ENCODE results near the gene CCDC85B. TPM values are rescaled to one million over a fixed set of nuclear protein-coding genes. Genes with fewer than 3 reads are reported as not detected.
A peak's percentile ranks its signal among the peaks of the same experiment; 100 is the strongest.

Gene CCDC85B
- total RNA-seq, 1 donor from 2014 or later, result 70.8 TPM

GRCh38 chr11:65867284-65868071, 23.0 kb upstream of the CCDC85B start:
- intact Hi-C loops (cut with micrococcal nuclease), result no loop called here
- DNase-seq (ENCODE audit: low spot score), result no peak
- H3K36me3 Mint-ChIP-seq (ENCODE audit: low read depth), result peaks cover 26% of the 10 kb centered on the region
- no peak overlapping the region for H3K4me3 Mint-ChIP-seq
- no peaks in the 10 kb centered on the region for H3K9me3 Mint-ChIP-seq
- no peak overlapping the region for H3K27ac Mint-ChIP-seq
- peaks cover 1% of the 10 kb centered on the region for H3K27me3 Mint-ChIP-seq (ENCODE audit: insufficient read depth)
- peaks cover 14% of the 10 kb centered on the region for H3K4me1 Mint-ChIP-seq (ENCODE audit: low read depth)

DNA sequence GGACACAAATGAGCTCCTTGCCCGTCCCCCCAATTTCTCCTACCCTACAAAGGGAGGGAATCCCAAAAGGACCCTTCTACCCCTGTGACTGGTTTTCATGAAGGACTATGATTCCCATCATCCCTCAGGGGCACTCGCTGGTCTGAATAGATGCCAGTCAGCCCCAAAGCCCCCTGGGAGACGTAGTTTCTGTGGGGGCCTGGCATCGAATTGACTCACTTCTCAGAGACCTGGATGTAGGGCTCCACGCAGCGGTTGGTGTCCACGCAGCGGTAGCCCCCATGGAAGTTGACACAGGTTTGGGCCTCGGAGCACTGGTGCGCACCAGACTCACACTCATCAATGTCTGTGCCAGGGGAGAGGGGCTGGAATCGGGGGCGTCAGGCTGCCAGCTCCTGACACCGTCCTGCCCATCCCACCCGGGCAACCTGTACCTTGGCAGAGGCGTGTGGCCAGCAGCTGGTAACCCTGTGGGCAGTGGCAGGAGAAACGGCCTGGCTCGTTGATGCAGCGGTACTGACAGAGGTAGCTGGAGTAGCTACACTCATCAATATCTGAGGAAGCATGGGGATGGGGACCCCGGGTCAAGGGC, 22.3 kb upstream of the CCDC85B start:
- H3K27ac Mint-ChIP-seq, result no peak overlapping the region
- peaks cover 1% of the 10 kb centered on the region for H3K27me3 Mint-ChIP-seq (ENCODE audit: insufficient read depth)
- DNase-seq (ENCODE audit: low spot score), result no peak
- peaks cover 14% of the 10 kb centered on the region for H3K4me1 Mint-ChIP-seq (ENCODE audit: low read depth)
- no peaks in the 10 kb centered on the region for H3K9me3 Mint-ChIP-seq
- no peak overlapping the region for H3K4me3 Mint-ChIP-seq
- peaks cover 21% of the 10 kb centered on the region for H3K36me3 Mint-ChIP-seq (ENCODE audit: low read depth)
- intact Hi-C loops (cut with micrococcal nuclease), result no loop called here

DNA sequence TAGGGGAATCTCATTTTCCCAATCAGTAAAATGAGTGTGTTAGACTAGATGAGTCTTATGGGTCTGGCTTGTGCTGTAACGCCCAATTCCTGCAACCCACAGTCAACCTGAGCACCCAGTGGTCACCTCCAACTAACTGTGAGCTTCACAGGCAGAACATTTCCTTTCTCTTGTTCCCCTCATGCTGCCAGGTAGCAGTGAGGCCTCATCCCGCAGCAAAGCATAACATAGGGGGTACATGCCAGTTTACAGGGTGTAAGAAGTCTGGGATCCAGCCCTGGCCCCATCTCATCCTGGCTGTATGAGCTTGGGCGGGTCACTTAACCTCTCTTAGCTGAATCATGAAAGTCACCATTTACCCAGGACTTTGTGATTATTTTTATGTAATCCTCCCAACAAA, 21.6 kb upstream of the CCDC85B start:
- Mint-ChIP-seq H3K27me3 (ENCODE audit: insufficient read depth) (peaks cover 1% of the 10 kb centered on the region), H3K4me3 (no peak overlapping the region), H3K36me3 (ENCODE audit: low read depth) (peaks cover 17% of the 10 kb centered on the region), H3K9me3 (no peaks in the 10 kb centered on the region), H3K27ac (no peak overlapping the region), H3K4me1 (ENCODE audit: low read depth) (peaks cover 16% of the 10 kb centered on the region)
- DNase-seq (ENCODE audit: low spot score), result no peak
- intact Hi-C loops (cut with micrococcal nuclease), result no loop called here

DNA sequence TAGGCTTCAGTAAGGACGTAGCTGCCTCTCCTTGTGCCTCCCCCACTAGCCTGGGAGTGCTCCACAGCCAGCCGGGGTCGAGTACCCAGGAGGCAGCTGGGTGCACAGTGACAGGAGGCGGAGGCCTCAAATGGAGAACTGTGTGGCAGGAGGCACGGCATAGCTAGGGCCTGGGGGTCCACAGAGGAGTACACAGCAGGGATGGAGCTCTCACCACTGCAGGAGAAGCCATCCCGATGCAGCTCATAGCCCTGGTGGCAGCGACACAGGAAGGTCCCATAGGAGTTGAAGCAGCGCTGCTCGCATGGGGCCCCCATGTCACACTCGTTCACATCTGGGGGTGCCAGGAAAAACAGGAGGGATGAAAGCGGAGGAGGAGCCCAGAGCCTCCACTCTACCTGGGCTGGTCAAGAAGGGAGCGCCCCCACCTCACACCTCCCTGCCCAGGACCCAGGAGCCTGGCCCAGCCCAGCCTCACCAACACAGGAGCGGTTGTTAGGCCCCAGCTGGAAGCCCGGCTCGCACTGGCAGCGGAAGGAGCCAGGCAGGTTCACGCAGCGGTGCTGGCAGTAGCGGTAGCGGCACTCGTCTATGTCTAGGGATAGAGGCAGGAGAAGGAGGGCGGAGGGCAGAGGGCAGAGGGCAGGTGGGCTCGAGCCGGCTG, 20.7 kb upstream of the CCDC85B start:
- intact Hi-C loops (cut with micrococcal nuclease), result no loop called here
- peaks cover 16% of the 10 kb centered on the region for H3K4me1 Mint-ChIP-seq (ENCODE audit: low read depth)
- H3K27me3 Mint-ChIP-seq (ENCODE audit: insufficient read depth), result peaks cover 1% of the 10 kb centered on the region
- peaks cover 12% of the 10 kb centered on the region for H3K36me3 Mint-ChIP-seq (ENCODE audit: low read depth)
- H3K27ac Mint-ChIP-seq, result no peak overlapping the region
- no peaks in the 10 kb centered on the region for H3K9me3 Mint-ChIP-seq
- DNase-seq (ENCODE audit: low spot score), result no peak
- H3K4me3 Mint-ChIP-seq, result no peak overlapping the region

DNA sequence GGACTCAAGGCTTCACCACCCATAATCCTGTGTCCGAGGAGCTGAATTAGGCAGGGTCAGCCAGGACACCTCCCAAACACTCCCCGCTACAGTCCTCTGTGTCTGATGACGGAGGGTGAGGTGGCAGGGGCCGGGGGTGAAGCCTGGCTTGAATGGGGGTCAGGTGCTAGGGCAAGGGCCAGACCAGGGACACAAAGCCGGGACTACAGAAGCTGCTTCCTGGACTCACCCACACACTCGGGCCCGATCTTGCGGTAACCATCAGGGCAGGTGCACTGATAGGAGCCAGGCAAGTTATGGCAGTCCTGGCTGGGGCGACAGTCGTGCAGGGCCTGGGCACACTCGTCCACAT, 20.2 kb upstream of the CCDC85B start:
- Mint-ChIP-seq H3K27ac (no peak overlapping the region), H3K4me3 (no peak overlapping the region), H3K27me3 (ENCODE audit: insufficient read depth) (peaks cover 1% of the 10 kb centered on the region), H3K36me3 (ENCODE audit: low read depth) (peaks cover 8% of the 10 kb centered on the region), H3K4me1 (ENCODE audit: low read depth) (peaks cover 16% of the 10 kb centered on the region), H3K9me3 (no peaks in the 10 kb centered on the region)
- intact Hi-C loops (cut with micrococcal nuclease), result no loop called here
- no peak for DNase-seq (ENCODE audit: low spot score)

DNA sequence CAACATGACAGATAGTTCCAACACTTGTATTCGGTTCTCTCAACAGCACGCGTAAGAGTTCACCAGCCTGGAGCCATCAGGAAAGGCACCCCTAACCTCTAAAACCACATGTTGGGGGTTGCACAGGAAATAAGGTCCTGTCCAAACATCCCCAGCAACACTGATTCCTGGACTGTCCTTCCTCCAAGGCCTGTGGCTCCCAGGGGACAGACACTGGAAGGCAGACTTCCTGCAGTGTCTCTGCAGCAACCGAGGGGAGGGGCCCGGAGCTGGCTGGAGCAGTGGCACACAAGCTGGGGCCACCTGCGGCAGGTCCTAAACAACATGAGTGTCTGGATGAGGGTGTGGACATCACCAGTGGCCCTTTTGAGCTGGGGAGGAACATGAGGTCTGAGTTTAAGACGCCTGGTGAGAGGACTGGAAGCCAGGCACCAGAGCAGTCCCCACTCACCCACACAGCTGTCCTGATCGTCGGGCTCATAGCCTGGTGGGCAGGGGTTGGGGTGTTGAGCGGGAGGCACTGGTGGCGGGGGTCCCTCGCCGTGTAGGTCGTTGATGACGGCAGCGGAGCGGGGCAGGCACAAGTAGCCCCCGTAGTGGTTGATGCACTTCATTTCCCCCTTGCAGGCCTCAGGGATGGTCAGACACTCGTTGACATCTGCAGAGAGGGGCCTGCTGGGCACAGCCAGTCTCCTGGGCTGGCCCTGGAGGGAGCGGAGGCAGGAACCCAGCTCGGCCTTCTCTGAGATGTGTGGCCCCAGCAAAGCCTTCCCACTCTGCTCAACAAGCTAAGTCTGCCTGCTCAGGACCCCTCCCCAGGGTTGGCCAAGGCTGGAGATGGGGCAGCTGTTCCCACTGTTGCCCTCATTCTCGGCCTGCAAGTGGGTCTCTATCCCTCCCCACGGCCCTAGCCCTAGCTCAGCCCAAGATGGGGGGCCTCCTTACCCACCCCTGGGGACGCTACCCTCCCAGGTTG, 19.5 kb upstream of the CCDC85B start:
- peak overlapping the region; percentile 2 for H3K4me3 Mint-ChIP-seq
- peaks cover 1% of the 10 kb centered on the region for H3K27me3 Mint-ChIP-seq (ENCODE audit: insufficient read depth)
- H3K9me3 Mint-ChIP-seq, result no peaks in the 10 kb centered on the region
- no peak overlapping the region for H3K27ac Mint-ChIP-seq
- no peak for DNase-seq (ENCODE audit: low spot score)
- intact Hi-C loops (cut with micrococcal nuclease), result no loop called here
- H3K36me3 Mint-ChIP-seq (ENCODE audit: low read depth), result peaks cover 6% of the 10 kb centered on the region
- H3K4me1 Mint-ChIP-seq (ENCODE audit: low read depth), result peaks cover 16% of the 10 kb centered on the region

DNA sequence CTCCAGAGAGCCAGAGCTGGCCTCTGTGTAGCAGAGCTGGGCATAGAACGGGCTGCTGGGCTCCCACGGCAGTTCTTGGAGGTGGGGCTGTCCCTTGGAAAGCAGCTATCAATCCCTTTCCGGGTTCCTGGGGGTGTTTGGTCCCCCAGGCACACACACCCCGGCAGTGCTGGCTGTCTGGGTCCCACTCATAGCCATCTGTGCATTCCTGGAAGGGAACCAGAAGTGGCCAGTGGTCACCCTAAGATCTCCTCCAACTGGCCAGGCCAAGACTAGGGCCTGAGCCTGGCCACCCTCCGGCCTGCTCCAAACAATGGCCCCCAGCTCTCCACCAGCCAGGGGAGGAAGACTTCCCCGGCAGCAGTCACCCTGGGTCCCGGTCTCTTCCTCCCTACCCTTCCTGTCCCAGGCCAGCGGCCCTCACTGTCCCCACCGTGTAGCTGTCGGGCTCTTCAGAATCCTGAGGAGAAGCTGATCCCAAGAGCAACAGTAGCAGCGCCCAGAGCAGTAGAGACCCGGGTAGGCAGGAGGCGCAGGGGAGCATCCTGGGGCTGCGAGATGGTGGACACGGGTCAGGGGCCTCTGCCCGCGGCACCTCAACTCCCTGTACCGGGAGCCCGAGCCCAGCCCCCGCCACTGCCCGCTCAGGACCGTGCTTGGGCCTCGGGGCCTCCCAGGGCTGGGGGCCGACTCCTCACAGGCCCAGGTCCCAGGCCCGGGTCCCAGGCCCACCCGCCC, 18.5 kb upstream of the CCDC85B start:
- peak overlapping the region; percentile 39 for H3K4me3 Mint-ChIP-seq
- intact Hi-C loops (cut with micrococcal nuclease), result no loop called here
- peaks cover 16% of the 10 kb centered on the region for H3K4me1 Mint-ChIP-seq (ENCODE audit: low read depth)
- H3K36me3 Mint-ChIP-seq (ENCODE audit: low read depth), result peaks cover 4% of the 10 kb centered on the region
- no peak overlapping the region for H3K27ac Mint-ChIP-seq
- peaks cover 1% of the 10 kb centered on the region for H3K27me3 Mint-ChIP-seq (ENCODE audit: insufficient read depth)
- no peaks in the 10 kb centered on the region for H3K9me3 Mint-ChIP-seq
- DNase-seq (ENCODE audit: low spot score), result no peak

DNA sequence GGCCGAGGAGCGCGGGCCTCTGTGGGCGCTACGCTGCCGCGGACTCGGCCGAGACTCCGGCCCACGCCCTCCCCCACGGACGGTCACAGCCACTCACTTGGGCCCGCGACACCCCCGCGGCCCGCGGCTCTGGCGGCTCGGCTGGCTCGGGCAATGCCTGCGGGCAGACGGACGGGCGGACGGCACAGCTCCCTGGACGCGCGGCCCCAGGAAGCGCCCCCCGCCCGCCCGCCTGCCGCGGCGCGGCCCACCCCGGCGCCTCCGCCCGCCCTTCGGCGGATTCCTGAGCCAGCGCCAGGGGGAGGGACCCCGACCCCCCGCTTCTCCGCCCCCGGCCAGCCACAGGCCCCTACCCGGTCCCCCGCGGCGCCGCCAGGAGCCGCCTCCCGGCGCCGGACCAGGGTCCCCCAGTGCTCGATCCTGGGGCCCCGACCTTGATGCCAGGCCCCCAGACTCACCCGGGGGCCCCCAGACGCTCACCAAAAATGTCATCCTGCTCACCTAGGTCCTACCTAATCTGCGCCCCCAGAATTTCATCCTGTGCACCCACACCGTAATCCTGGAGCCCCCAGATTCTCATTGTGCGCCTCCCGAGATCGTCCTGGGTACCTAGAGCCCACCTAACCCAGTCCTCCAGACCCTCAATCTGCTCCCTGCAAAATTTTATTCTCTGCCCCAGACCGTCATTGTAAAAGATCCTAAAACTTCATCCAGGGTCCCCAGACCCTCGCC, 17.7 kb upstream of the CCDC85B start, which contains the start of gene EFEMP2:
TSS of gene EFEMP2 (minus strand) at position 215 of the 732 bp plus-strand sequence. CDS start 446 bp downstream, outside the sequence.
- Mint-ChIP-seq H3K4me1 (ENCODE audit: low read depth) (peaks cover 16% of the 10 kb centered on the region), H3K27me3 (ENCODE audit: insufficient read depth) (peaks cover 1% of the 10 kb centered on the region), H3K36me3 (ENCODE audit: low read depth) (no peaks in the 10 kb centered on the region), H3K27ac (peak within 1 kb of the TSS; percentile 72), H3K9me3 (no peaks in the 10 kb centered on the region), H3K4me3 (peak within 1 kb of the TSS; percentile 90)
- DNase-seq (ENCODE audit: low spot score), result no peak
- intact Hi-C loops (cut with micrococcal nuclease), result loop anchor here (1.0 kb wide), 4 partner anchors 12 to 130 kb away; partner anchors contain the start of genes BANF1, C11orf68, DRAP1 and EIF1AD

- peaks cover 1% of the 10 kb centered on the region for H3K27me3 Mint-ChIP-seq (ENCODE audit: insufficient read depth)
- no peaks in the 10 kb centered on the region for H3K36me3 Mint-ChIP-seq (ENCODE audit: low read depth)
- H3K4me3 Mint-ChIP-seq, result peak overlapping the region; percentile 90
- H3K4me1 Mint-ChIP-seq (ENCODE audit: low read depth), result peaks cover 16% of the 10 kb centered on the region
- peak; percentile 97 for DNase-seq (ENCODE audit: low spot score)
- H3K9me3 Mint-ChIP-seq, result no peaks in the 10 kb centered on the region
- H3K27ac Mint-ChIP-seq, result peak overlapping the region; percentile 72
- intact Hi-C loops (cut with micrococcal nuclease), result loop anchor here (1.0 kb wide), 4 partner anchors 13 to 129 kb away; partner anchors contain the start of genes BANF1, C11orf68, DRAP1 and EIF1AD
These were observed 16.9 kb upstream of the CCDC85B start for GRCh38 chr11:65873318-65874156.

DNA sequence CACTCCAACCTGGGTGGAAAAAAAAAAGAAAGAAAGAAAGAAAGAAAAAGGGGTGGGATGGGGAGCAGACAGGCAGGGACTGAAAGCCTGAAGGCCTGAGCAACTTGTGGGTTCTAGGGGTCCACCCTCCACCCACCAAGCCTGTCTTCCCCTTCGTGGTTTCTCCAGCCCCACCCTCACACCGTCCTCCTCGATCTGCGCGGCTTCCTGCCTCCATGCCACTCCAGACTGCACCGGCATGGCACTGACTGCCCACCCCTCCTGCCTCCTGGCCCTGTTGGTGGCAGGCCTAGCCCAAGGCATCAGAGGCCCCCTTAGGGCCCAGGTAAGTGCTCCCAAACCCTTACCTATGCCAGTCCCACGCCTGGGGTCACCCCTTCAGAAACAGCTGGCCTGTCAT, 10.9 kb upstream of the CCDC85B start, which contains the start of gene CTSW:
TSS of gene CTSW (plus strand) at position 221 of the 400 bp plus-strand sequence. CDS start at position 239, 18 bp downstream.
- Mint-ChIP-seq H3K27me3 (ENCODE audit: insufficient read depth) (no peaks in the 10 kb centered on the region), H3K27ac (peak within 1 kb of the TSS; percentile 86), H3K36me3 (ENCODE audit: low read depth) (peaks cover 10% of the 10 kb centered on the region), H3K4me3 (peak within 1 kb of the TSS; percentile 42), H3K9me3 (no peaks in the 10 kb centered on the region), H3K4me1 (ENCODE audit: low read depth) (peaks cover 31% of the 10 kb centered on the region)
- intact Hi-C loops (cut with micrococcal nuclease), result no loop called here
- no peak for DNase-seq (ENCODE audit: low spot score)

All from activated T-helper 1 cell treated with anti-CD3 and anti-CD28 coated beads, Interleukin-12 subunit alpha, Interleukin-12 subunit beta, Interleukin-2, Interleukin-4 antibody, amounts not matched to agents 30 ng/mL and 10 ng/mL and 1 ng/mL, durations not matched to agents 14 hours and 24 hours and 36 hours (primary cell).